Dedifferentiated amniotic fluid mesenchymal stem cell (primary cell): Measurements from ENCODE around the gene CACFD1.
A peak's percentile ranks its signal among the peaks of the same experiment; 100 is the strongest.

Source experiments
- DNase-seq: peaks from one replicate; pipeline ENCODE4 v3.0.0-alpha.2; 2016; ENCODE audit errors: extremely low spot score

CACFD1 gene

GRCh38 chr9:133483611-133484010, 23.8 kb downstream of the CACFD1 start:
- DNase-seq, result no peak

GRCh38 chr9:133484671-133485437, 25.1 kb downstream of the CACFD1 start:
- DNase-seq, result no peak

DNA sequence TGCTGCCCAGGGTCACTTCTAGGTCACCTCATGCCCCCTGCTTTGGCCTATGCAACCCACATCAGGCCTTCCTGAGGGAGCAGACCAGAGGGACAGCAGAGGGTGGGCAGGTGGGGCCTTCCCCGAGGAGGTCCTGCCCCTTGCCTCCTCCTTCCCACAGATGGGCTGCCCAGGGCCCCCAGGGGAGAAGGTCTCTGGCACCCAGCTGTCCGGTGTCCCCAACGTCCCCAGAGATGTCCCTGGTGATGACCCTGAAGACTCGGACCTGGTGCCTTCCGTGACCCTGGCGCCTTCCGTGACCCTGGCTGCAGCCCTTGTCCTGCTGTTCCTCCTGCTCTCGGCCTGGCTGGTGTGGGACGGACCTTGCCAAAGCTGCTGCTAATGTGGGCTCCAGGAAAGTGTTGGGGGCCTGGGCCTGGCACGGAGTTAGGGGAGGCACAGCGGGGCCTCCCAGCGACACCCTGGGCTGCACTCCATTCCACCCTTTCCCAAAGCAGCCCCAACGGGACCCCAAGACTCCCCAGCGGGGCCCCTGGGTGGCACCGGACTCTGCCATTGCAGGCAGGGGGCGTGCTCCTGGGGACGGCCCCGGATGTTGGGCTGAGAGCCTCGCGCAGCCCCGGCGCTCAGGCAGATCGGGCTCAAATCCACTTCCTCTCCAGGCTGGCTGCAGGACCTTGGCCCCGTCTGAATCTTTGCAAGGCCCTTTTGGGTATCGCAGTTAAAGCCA, 25.9 kb downstream of the CACFD1 start:
- no peak for DNase-seq

DNA sequence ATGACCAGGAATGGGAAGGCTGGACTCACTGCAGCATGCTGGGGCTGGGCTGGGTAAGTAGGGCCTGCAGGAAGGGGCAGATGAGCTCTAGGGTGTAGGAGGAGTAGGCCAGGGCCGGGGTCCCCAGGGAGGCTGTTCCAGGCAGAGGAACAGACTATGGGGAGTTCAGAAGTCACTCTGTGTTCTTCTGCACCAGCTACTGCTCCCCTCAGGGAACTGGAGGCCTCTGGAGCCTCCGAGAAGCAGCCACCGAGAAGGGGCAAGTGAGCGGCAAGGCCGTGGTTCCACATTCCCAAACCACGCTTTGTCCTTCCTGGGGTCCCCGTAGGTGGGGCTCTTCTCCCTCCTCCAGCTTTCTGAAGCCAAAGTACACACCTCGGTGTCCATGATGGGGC, 27.6 kb downstream of the CACFD1 start:
- DNase-seq, result no peak

- no peak for DNase-seq
Observed at GRCh38 chr9:133488686-133489252, 29.0 kb downstream of the CACFD1 start.

DNA sequence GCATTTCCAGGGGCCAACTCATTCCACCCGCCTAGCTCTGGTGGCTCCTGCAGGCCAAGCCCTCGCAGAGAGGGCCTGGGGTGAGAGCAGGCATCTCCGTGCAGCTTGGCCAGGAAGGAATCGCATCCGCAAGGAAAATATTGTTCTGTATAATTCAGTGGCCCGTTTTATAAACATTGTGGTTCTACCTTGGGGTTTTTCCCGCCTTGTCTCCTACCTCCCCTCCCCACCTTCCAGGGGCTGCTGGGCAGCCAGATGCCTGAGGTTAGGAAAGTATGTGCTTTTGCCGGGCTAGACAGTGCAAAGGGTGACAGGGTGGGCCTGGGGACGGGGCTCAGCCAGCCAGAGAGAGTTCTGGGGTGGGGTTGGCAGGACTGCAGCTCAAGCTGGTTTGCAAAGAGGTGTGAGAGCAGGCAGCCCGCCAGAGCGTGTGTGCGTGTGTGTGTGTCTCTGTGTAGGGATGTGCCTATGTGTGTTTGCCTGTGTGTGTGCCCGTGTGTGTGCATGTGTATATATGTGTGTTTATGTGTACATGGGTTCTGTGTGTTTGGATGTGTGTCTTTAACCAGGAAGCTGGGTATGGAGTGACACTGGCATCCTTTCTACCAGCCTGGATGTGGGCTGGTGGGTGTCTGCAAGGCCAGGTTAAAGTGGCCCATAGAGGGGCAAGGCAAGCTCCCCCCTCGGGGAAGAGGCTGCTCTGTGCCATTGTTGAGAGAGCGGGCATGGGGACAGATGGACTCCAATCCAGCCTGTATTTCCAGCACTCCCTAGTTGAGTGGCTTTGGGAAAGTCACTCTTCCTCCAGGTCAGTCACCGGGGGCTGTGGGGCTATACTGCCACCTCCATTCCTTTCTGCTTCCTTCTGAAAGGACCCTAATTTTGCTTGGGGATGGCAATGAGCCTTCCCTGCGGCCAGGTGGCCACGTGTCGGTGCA, 29.7 kb downstream of the CACFD1 start:
- DNase-seq, result no peak

GRCh38 chr9:133490201-133490681, 30.5 kb downstream of the CACFD1 start:
- DNase-seq, result no peak

- no peak for DNase-seq
Observed at GRCh38 chr9:133490865-133491655, 31.3 kb downstream of the CACFD1 start.

DNA sequence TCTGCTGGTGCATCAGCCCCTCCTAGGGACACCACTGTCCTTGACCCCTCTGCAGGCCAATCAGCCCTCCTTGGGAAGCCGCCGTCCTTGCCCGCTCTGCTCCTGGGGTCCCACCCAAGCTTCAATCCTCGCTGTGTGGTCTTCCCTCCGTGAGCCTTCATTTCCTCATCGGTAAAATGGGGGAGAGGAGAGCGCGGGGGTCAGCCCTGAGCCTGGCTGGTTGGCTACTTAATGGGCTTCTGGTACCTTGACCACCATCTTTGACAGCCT, 31.8 kb downstream of the CACFD1 start:
- no peak for DNase-seq

- peak; percentile 32 for DNase-seq
Observed at GRCh38 chr9:133492061-133493021, 32.6 kb downstream of the CACFD1 start.

DNA sequence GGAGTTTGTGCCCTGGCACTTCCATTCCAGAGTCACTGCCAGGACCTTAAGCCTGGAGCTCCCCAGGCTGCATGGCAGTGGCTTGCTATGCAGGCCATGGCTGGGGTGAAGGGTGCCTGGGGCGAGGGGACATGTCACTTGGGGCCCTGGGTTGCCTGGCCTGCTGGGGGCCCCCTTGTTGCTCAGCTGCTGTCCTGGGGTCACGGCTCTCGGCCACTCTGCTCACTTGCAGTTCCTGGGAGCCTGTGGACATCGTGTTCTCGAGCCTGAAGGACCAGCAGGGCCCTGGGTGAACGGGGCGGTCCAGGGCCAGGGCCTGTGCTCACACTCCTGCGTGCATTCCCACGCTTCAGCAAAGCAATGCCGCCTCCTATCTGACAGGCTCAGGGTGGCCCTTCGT, 33.6 kb downstream of the CACFD1 start:
- no peak for DNase-seq

DNA sequence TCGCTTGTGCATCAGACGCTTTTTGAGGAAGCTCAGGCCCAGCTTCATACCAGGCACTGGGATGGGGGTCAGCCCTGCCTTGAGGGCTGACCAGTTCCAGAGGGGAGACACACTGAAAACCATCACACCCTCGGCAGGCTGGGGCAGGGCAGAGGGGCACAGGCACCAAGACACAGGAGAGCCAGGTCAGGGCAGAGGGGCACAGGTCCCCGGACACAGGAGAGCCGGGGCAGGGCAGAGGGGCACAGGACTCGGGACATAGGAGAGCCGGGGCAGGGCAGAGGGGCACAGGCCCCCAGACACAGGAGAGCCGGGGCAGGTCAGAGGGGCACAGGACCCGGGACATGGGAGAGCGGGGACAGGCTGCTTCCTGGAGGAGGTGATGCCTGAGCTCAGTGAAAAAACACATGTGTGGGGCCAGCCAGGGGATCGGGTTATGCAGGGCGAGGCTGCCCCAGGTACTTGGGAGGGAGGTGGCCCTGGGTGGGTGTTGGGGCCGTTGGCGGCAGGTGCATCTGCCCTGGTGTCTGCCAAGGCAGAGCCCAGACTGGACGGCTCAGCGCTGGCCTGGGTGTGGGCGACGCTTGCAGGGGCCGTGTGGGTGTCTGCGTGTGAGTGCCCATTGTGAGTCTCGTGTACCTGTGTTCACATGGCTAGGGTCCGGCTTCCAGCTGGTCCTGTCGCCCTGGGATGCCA, 34.2 kb downstream of the CACFD1 start:
- no peak for DNase-seq

DNA sequence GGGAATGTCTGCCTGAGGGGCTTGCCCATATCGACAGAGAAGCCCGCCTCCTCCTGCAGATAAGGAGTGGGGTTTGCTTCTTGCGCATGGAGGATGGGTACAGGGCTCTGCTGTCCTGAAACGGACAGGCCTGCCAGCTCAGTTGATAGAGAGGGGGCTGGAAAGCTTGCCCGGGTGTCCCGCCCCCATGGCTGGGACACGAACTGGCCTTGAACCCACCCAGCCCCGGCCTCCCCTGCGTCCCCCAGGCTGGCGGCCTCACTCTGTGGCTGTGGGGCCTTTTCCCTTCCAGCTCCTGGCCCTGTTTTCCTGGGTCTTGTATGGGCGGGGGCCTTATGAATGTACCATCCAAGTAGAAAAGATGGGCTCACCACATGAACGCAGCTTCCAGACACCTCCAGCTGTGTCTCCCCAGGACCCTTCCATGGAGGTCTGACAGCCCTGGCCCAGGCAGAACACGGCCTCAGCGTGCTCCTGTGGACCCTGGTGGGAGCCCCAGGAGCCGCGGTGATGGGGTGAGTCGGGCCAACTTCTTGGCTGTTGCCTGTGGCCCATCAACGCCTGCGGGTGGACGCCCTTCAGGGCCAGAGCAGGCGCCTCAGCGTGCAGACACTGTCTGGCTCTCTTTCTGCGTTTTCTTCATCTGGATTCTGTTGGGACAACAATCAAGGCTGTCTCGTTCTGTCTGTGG, 35.0 kb downstream of the CACFD1 start:
- DNase-seq, result no peak

DNA sequence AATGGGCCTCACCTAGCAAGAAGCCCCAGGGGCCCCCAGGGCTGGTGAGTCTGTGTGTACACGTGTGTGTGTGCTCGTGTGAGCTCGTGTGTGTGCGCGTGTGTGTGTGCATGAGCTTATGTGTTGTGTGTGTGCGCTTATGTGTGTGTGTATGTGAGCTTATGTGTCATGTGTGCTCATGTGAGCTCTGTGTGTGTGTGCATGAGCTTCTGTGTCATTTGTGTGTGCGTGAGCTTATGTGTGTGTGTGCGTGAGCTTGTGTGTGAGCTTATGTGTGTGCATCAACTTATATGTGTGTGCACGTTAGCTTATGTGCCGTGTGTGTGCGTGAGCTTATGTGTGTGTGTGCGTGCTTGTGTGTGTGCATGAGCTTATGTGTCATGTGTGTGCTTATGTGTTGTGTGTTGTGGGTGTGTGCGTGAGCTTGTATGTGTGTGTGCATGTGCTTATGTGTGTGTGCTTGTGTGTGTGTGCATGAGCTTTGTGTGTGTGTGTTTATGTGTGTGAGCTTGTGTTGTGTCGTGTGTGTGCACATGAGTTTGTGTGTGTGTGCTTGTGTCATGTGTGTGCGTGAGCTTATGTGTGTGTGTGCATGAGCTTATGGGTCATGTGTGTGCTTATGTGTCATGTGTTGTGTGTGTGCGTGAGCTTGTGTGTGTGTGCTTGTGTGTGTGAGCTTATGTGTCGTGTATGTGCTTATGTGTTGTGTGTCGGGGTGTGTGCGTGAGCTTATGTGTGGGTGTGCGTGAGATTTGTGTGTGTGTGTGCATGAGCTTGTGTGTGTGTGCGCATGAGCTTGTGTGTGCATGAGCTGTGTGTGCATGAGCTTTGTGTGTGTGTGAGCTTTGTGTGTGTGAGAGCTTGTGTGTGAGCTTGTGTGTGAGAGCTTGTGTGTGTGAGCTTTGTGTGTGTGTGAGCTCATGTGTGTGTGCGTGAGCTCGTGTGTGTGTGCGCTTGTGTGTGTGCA, 35.8 kb downstream of the CACFD1 start:
- no peak for DNase-seq

DNA sequence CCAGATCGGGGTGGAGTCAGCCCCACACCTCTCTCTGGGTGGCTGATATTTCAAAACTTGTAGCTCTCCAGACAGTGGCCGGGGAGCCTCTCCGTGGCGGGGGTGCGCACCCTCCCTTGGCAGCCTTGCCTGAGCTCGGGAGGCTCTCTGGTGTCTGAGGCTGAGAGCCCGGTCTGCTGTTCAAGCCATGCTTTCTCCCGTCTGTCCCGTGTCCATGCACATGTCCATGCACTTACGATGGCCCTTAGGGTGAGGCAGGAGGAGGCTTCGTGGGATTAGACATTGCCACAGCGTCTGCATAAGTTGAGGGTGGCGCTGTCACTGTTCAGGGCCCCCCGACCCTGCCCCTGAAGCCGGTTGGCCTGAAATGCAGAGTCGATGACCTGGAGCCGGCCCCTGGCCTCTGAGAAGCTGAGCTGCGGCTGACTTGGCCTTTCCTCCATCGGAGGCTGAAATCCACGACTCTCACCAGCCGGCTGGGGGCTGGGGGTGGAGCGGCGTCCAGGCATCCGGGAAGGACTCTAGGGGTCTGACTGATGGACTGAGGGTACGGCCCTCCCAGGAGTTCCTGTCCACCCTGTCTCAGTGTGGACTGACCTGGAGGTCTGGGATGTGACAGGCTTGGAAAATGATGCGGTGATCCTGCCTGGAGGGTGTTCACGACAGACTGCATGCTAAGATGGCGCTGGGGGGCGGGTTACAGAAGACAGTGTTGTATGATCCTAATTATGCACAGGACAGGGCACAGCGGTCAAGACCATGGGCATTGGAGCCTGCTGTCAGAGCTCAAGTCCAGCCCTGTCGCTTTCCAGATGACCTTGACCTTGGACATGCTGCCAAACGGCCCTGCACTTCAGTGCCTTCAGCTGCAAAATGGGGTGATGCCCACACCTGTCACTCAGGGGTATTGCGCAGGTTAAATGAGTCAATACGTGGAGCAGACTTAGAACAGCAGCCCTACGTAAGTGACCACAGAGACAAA, 37.4 kb downstream of the CACFD1 start:
- DNase-seq, result no peak

DNA sequence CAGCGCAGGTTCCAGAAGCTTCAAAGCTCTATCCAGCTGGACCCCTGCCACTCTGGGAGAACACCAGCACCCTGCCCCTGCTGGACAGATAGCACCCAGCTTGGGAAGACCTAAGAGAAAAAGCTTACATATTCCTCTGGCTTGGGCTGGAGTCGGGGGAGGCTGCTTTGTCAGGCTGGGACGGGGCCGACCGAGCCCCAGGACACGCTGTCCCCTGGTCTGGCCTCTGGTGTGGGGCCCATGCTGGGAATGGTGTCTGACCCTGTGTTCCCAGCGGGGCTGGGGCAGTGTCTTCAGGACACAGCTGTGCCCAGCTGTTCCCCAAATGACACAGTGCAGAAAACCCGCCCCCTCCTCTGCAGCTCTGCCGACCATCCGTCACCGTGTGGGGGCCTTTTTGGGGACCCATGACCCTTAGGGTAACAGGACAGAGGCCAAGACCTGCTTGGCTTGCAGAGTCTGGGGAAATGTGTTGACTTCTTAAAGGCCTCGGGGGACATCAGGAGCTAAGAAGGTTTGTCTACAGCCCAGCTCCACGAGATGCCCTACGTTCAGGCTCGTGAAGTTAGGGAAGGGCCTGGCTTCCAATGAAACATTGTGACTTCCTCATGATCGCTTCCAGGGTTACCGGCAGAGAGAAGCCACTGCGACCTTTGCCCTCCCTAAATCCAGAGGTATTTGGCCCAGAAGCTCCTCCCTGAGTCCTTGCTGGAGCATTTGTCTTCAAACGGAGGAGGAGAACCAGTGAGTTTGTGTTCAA, 39.5 kb downstream of the CACFD1 start:
- DNase-seq, result no peak
